ENCODE measurements around the gene P4HTM.
"Not testable (repeated sequence)": the region's sequence is repeated elsewhere in the genome, so short reads cannot be mapped to it uniquely, and the experiment has no call there.

The P4HTM gene

DNA sequence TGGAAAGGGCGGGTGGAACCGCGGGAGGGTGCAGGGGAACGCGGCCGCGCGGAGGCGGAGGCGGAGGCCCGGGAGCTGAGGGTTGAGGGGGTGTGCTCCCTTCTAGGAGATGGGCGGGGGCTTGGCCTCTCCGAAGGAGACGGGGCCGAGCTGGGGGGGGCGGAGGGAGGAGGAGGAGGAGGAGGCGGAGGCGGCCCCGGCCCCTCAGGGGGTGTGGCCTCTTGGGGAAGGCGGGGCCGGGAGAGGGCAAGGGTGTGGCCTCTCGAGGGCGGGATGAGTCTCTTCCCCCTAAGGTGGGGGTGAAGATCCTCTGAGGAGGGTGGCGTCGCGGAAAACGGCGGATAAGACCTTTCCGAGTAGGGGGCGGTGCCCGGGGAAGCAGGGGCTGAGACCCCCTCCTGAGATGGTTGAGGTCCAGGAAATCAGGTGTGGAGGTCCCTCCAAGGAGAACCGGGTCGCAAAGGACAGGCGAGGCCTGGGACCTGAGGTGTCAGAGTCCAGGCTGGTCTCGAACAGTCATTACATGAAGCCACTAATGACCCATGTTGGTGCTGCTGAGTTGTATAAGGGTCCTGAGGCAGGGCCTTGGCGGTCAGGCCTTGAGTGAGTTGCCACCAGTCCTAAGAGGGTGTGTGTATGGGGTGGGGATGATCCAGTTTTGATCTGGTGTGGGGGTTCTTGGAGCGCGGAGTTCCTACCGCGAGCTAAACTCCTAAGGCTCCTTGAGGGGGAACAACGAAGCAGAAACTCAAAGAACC lies 17.9 kb downstream of the P4HTM start:
- peak; percentile 80 to 82 for DNase-seq (ENCODE audit: low read depth in 1 of 2, low spot score in 1 of 2)

DNA sequence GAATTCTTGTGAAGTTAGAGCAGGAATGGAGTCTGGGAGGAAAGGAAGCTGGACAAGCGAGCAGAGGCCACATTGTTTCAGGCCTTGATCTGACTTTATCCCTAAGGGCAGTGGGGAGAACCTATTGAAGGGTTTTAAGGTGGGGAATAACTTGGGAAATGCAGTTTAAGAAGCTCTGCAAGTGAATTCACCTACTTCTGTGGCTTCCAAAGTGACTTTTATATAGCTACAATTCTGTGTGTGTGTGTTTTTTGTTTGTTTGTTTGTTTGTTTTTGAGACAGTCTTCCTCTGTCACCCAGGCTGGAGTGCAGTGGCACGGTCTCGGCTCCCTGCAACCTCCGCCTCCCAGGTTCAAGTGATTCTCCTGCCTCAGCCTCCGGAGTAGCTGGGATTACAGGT lies 18.6 kb downstream of the P4HTM start:
- DNase-seq (ENCODE audit: low read depth in 1 of 2, low spot score in 1 of 2) = not testable (repeated sequence)

DNA sequence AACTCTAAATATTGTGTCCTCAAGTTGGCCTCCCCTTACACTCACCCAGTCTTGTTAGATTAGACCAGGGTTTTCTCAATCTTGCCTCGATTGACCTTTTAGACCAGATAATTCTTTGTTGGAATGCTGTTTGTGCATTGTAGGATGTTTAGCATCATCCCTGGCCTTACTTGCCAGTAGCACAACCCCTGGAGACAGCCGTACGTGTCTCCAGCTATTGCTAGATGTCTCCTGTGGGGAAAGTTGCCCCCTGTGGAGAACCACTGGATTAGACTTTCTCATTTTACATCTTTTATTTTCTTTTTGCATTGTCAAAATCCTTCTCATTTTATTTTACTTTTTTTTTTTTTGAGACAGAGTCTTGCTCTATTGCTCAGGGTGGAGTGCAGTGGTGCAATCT lies 19.4 kb downstream of the P4HTM start:
- no peak for DNase-seq (ENCODE audit: low read depth in 1 of 2, low spot score in 1 of 2)

DNA sequence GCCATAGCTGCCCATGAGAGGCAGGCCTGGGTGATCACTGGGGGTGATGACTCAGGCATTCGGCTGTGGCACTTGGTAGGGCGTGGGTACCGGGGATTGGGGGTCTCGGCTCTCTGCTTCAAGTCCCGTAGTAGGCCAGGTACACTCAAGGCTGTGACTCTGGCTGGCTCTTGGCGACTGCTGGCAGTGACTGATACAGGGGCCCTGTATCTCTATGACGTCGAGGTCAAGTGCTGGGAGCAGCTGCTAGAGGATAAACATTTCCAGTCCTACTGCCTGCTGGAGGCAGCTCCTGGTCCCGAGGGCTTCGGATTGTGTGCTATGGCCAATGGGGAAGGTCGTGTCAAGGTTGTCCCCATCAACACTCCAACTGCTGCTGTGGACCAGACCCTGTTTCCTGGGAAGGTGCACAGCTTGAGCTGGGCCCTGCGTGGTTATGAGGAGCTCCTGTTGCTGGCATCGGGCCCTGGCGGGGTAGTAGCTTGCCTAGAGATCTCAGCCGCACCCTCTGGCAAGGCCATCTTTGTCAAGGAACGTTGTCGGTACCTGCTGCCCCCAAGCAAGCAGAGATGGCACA lies 22.5 kb downstream of the P4HTM start:
- DNase-seq (ENCODE audit: low read depth in 1 of 2, low spot score in 1 of 2) = no peak

DNA sequence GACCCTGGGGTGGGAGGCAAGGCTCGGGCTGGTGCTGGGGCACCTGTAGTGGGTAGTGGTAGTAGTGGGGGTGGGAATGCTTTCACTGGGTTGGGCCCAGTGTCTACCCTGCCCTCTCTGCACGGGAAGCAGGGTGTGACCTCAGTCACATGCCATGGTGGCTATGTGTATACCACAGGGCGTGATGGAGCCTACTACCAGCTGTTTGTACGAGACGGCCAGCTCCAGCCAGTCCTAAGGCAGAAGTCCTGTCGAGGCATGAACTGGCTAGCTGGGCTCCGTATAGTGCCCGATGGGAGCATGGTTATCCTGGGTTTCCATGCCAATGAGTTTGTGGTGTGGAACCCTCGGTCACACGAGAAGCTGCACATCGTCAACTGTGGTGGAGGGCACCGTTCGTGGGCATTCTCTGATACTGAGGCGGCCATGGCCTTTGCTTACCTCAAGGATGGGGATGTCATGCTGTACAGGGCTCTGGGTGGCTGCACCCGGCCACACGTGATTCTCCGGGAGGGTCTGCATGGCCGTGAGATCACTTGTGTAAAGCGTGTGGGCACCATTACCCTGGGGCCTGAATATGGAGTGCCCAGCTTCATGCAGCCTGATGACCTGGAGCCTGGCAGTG lies 23.2 kb downstream of the P4HTM start:
- DNase-seq (ENCODE audit: low read depth in 1 of 2, low spot score in 1 of 2) = no peak

DNA sequence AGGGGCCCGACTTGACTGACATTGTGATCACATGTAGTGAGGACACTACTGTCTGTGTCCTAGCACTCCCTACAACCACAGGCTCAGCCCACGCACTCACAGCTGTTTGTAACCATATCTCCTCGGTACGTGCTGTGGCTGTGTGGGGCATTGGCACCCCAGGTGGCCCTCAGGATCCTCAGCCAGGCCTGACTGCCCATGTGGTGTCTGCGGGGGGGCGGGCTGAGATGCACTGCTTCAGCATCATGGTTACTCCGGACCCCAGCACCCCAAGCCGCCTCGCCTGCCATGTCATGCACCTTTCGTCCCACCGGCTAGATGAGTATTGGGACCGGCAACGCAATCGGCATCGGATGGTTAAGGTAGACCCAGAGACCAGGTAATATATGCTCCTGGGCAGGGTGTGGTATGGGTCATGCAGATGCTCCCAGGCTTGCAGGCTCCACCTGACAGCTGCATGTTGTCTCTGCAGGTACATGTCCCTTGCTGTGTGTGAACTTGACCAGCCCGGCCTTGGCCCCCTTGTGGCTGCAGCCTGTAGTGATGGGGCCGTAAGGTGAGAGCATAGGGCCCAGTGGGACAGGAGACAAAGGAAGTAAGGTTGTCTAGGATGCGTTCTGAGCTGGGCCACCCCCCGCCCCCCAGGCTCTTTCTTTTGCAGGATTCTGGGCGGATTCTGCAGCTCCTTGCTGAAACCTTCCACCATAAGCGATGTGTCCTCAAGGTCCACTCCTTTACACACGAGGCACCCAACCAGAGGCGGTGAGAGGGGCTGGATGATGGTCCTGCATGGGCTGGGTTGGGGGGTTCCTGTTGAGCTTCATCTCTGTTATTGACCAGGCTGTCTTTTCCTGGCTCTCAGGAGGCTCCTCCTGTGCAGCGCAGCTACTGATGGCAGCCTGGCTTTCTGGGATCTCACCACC lies 24.0 kb downstream of the P4HTM start:
- DNase-seq (ENCODE audit: low read depth in 1 of 2, low spot score in 1 of 2) = no peak

DNA sequence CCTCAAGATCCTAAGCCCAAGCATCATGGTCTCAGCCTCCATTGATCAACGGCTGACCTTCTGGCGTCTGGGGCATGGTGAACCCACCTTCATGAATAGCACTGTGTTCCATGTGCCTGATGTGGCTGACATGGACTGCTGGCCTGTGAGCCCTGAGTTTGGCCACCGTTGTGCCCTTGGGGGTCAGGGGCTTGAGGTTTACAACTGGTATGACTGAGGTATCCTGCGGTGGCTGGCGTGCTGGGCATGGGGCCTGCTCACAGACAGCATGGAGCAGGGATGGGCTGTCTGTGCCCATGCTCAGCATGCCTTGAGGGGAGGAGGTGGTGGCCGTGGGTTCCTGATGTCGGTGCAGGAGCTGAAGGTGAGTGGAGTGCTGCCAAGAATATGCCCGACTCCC lies 25.0 kb downstream of the P4HTM start:
- DNase-seq (ENCODE audit: low read depth in 1 of 2, low spot score in 1 of 2) = no peak

DNA sequence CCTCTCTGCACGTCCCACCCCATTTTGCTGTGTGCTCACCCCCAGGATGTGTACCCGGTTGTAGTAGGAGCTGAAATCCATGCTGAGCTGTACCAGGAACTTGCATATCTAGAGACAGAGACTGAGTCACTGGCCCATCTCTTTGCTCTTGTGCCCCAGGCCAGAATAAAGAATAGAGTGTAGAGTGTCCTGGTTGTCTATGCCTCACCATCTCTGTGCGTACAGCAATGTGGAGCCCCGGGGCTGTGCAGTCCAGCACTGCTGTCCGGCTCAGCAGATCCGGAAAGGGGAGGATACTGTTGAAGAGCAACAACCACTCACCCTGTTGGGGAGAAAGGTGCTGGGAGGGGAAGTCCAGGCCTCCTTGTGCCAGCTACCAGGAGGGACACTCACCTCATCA lies 25.7 kb downstream of the P4HTM start:
- DNase-seq (ENCODE audit: low read depth in 1 of 2, low spot score in 1 of 2) = no peak

DNA sequence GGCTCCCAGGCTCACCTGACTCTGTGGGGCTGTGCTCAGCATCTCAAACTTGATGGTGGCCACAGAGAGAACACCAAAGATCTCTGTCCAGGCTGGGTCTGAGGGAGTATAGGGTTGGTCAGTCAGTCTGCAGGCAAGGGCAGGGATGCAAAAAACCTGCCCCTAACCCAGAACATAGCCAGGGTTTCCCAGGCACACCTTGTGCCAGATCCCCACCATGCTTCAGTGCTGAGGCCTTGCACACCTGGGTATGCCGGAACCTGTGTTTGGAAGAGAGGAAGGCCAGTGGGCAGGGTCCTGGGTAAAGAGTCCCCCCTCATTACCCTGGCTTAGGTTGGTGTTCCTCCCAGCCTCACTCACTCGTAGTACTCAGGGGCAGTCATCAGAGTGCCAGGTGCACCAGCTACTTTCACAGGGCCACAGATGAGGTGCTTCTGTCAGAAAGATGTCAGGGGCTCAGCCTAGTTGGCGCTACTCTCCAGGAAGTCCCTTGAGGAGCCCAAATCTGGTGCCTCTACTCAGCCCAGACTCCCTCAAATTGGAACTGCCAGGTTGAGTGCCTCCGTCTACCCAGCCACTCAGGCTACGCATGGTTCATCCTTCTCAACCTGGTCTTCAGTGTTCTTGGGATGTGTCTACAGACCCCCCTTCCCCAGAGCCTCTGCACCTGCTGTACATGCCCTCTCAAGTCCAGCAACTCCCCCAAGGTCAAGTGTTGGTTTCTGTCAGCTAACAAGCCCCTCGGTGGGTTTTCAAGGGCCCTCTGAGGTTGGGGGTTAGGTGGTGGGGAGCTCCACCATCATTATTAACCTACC lies 26.6 kb downstream of the P4HTM start:
- DNase-seq (ENCODE audit: low read depth in 1 of 2, low spot score in 1 of 2) = no peak

DNA sequence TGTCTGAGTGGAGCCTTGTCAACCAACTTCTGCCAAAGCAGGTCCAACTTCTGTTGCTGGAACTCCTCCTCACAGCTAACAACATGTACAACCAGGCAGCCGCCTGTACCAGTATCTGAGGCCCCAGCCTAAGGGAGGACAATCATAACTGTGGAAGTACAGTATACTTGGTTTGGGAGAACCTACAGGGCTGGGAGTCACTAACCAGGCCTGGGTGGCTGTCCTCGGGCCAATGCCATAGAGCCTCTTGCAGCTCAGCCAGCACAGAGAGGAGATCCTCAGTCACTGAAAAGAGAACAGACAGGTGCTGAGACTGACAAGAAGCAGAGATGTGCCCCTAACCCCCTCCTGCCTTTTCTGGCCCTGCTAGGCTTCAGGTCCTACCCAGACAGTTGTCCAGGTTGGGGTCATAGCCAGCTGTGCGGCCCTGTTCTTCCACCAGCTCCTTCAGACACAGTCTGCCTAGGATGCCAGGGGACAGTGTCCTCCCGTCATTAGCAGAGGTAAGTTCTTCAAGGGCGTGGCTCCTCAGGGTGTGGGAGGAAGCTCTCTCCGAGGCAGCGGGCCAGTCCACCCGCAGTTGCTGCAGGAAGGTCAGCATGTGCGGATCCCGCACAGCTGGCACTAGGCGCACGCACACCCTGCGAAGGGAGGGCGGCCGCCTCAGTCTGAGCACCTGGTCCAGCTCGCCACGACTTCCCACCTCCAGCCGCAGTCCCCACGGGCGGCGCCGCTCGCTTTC lies 27.4 kb downstream of the P4HTM start:
- no peak for DNase-seq (ENCODE audit: low read depth in 1 of 2, low spot score in 1 of 2)

DNA sequence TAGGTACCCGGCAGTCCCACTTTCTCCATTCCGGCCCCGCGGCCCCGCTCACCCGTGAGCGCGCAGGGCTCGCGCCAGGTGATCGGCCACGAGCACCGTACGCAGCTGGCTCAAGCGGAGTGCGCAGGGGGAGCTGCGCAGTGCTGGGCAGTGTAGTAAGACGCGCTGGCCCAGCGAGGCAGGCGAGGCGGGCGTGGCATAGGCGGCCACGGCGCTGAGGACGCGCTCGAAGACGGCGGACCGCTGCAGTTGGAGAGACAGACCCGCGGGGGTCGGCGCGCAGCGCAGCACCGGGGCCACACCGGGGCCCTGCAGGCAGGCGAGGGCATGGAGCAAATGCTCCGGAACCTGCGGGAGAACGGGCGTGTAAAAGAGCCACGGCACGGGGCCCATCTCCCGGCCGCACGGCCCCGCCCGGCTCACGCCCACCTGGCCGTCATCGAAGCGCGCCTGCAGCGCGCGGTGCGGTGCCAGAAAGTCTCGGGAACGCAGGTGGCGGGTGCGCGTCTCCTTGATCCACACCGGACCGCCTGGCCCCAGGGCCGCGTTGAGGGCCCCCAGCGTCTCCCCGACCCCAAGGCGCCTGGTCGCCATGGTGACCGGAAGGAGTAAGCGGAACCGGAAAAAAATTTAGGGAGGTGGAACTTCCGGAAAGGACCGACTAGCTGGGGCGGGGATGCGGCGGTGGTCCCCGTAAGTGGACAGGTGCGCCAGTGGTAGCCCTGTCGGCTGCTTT lies 28.1 kb downstream of the P4HTM start, which contains the start of gene DALRD3:
DALRD3 (minus strand) TSS at position 610 of the 736 bp plus-strand sequence; CDS start at position 594, 16 bp downstream.
- no peak for DNase-seq (ENCODE audit: low read depth in 1 of 2, low spot score in 1 of 2)

DNA sequence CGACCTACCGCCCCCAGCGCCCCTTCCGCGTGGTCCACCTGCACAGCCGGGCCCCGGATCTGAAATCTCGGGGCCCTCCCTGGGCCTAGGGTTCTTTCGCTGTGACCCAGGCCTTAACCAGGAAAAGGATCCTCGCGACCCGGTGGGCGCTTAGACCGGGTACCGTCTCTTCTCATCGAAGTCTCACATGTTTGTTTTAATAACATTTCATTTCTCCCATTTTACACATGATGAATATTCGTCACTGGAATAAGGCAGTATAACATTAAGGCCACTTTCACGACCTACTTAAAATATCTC lies 28.6 kb downstream of the P4HTM start:
- DNase-seq (ENCODE audit: low read depth in 1 of 2, low spot score in 1 of 2) = no peak

DNA sequence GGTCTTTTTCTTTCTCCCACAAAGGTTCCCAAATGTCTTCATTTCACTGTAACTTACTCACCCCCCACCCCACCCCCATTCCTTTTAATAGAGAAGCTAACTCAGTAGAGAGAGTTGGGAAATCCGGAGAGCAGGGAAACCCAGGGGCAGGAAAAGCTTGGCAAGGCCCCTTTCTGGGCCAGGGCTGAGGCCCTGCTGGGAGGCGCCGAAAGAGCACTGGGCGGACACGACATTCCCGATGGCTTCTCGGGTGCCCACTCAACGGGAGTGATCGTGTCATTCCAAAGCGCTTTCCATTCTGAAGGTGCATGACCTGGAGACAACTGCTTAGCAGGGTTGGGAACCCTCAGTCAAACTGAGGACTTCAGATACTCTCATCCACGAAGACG lies 29.9 kb downstream of the P4HTM start:
- DNase-seq (ENCODE audit: low read depth in 1 of 2, low spot score in 1 of 2) = no peak

DNA sequence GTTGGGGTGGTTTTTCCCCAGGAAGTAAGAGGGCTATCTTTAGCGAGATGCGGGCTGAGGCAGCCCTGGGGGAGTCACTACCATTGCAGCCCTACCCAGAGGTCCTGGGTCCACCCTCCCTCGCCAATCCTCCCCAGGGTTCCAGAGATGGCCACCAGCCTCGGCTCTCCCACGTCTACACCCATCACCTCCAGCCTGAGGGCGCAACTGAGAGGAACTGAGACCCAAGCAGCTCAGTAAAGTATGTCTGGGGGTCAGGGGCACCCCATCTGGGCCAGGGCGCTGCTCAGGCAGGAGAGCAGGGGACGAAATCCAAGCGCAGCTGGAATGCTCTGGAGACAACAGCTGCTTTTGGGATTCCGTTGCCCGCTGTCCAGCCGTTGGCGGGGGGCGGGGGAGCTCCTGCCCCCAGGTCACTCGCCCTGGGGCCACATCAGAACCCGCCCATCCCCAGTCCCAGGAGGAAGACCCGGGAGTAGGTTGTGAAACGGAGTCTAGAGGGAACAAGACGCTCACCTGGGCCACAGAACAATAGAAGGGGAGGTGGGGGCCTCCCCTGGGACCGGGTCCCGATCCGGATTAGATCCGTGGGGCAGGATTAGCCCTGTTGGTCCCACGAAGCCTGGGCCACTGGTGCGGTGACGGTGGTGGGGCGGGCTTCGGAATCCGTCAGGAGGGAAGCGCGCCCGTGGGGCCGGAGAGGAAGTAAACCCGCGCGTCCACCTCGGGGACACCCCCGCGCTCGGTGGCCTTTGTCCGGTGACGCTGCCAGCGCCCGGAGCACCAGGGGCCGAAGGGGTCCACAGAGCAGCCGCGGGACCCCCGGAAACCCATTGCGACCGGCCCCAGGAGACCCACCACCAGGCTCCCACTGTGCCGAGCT lies 30.5 kb downstream of the P4HTM start:
- DNase-seq (ENCODE audit: low read depth in 1 of 2, low spot score in 1 of 2) = no peak

DNA sequence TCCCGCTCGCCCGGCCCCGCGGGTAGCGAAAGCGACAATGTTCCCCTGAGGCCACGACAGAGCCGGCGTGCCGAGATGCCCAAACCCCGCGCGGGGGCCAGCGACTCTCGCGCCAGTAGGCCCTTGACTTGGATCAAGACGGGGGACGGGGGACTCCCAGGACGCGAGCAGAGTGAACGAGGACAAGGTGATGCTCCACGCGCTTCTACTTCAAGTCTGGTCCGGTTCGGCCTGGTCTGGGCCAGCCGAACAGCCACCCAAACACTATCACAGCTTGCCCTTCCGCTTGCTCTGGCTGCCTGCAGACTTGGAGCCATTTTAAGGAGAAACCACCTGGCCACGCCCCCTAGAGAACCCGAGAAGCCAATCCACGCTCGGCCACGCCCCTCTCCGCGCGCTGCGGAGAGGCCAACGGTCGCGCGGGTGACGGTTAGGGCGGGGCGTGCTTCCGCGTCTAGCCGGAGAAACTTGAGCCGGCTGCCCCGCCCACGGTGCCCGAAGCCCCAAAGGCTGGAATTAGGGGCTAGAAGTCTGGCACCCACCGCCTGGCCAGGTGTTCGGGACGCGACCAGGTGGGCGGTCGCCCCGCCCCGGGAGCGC lies 31.3 kb downstream of the P4HTM start:
- peak; percentile 97 for DNase-seq (ENCODE audit: low read depth in 1 of 2, low spot score in 1 of 2)

DNA sequence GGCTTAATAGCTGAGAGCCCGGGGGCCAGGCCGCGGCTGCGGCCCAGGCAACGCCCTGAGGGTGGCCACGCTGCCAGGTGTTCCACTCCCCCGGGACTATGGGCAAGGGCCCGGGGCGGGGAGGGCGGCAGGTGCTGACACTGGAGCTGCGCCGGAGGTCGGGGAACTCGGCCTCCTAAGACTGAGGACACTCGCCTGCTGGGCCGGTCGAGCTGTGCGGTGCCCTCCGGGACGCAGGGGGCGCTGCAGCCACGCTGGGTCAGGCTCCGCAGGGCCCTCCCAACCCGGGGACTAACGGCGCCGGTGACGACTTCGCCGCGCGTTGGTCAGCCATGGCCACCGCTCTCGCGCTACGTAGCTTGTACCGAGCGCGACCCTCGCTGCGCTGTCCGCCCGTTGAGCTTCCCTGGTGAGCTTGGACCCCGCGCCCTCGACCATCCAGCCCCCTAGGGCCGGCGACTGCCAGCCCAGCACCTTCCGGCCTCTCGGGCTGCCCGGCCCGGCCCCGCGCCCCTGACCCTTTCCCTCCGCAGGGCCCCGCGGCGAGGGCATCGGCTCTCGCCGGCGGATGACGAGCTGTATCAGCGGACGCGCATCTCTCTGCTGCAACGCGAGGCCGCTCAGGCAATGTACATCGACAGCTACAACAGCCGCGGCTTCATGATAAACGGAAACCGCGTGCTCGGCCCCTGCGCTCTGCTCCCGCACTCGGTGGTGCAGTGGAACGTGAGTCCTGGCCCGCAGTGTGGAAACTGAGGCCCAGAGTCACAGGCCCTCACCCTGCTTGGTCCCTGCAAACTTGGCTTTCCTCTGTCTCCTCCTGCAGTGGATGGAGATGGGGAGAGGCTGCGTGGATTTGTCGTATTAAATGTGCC lies 32.0 kb downstream of the P4HTM start, which contains the start of gene NDUFAF3:
NDUFAF3 (plus strand) TSS at position 309 of the 875 bp plus-strand sequence; CDS start at position 333, 24 bp downstream.
- DNase-seq (ENCODE audit: low read depth in 1 of 2, low spot score in 1 of 2) = peak; percentile 83 to 90

DNA sequence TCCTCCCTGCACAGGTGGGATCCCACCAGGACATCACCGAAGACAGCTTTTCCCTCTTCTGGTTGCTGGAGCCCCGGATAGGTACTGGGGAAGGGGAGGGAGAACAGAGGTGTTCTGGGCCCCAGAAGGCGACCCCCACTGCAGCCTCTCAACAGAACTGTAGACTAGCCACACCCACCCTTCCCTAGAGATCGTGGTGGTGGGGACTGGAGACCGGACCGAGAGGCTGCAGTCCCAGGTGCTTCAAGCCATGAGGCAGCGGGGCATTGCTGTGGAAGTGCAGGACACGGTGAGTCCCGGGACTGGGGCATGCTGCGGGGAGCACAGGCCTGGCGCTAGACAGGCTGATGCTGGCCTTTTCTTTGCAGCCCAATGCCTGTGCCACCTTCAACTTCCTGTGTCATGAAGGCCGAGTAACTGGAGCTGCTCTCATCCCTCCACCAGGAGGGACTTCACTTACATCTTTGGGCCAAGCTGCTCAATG lies 32.7 kb downstream of the P4HTM start:
- no peak for DNase-seq (ENCODE audit: low read depth in 1 of 2, low spot score in 1 of 2)

Data from stimulated activated CD4-positive, alpha-beta T cell treated with anti-CD3 and anti-CD28 coated beads, Interleukin-15, amount 100 ng/mL, for 1 hour (primary cell).